Measurements from ENCODE around the gene KRTAP12-3. TPM values are rescaled to one million over a fixed set of nuclear protein-coding genes. Genes with fewer than 3 reads are reported as not detected.

KRTAP12-3 gene
- total RNA-seq, 3 donors from 2014 or later (not counting 1 experiment from before 2014, with no cell fraction given): 1.0 to 1.1 TPM; not detected in 1

DNA sequence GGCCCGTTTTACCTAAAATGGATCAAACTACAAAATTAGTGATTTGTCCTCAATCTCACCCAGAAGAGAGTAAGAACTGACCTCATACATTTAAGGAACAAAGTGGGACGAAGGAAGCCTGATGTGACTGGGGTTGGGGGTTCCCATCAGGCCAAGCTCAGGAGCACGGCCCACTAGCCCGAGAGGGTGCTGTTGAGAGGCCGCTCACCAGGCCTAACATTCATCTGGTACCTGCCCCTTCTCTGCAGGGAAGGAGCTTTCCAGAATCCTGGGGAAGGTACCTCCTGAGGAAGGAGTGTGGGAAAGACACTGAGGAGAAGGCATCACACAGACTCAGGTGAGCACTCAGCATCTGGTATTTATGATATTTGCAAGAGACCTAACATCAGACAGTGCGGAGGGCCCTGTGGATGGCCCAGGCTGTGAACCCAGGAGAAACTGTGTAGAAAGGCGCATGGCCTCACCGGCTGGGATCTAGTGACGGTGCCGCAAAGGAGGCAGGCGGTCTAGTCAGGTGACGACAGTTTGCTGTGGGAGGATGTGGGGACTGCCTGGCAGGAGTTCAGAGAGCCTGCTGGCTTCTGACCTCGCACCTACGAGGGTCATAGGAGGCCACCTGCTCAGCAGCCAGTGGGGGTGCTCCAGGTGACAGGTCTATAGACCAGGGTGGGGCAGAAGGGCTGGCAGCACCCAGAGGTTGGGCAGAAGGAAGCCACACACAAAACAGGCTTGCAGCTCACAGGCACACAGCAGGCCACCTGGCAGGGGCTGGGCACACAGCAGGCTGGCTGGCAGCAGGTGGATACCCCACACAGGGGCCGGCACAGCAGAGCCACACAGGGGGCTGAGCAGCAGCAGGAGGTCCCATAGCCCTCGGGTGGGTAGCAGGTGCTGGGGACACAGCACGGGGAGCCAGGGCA lies 3.8 kb upstream of the KRTAP12-3 start:
- 81% methylated on average over 16 of the region's 17 CpGs for WGBS (ENCODE audit: insufficient coverage)
- Mint-ChIP-seq H3K9me3 (peaks cover 2 to 10% of the 10 kb centered on the region in 2 donors), H3K36me3 (peaks cover 18% of the 10 kb centered on the region), H3K27me3 (ENCODE audit: low read depth in 2 of 2) (no peaks in the 10 kb centered on the region), H3K27ac (peak overlapping the region; percentile 57 to 70), H3K4me1 (peaks cover 43 to 45% of the 10 kb centered on the region in 2 donors), H3K4me3 (no peak overlapping the region)
- intact Hi-C loops (cut with micrococcal nuclease): no loop called here
- Histone ChIP-seq H3K27ac (ENCODE audit: low read length) (peak overlapping the region; percentile 39), H3K36me3 (ENCODE audit: control insufficient read depth, insufficient read depth, low read length) (no peaks in the 10 kb centered on the region), H3K27me3 (ENCODE audit: control insufficient read depth, insufficient read depth, low read length) (no peaks in the 10 kb centered on the region), H3K9me3 (ENCODE audit: control insufficient read depth, insufficient read depth, low read length) (peaks cover 13% of the 10 kb centered on the region), H3K4me1 (ENCODE audit: control insufficient read depth, insufficient read depth, low read length) (peaks cover 51% of the 10 kb centered on the region), H3K4me3 (ENCODE audit: low read length) (no peak overlapping the region)
- peak in 2 of 3 donors; percentile 14 to 28 for ATAC-seq
- TF ChIP-seq, protein P1, sequence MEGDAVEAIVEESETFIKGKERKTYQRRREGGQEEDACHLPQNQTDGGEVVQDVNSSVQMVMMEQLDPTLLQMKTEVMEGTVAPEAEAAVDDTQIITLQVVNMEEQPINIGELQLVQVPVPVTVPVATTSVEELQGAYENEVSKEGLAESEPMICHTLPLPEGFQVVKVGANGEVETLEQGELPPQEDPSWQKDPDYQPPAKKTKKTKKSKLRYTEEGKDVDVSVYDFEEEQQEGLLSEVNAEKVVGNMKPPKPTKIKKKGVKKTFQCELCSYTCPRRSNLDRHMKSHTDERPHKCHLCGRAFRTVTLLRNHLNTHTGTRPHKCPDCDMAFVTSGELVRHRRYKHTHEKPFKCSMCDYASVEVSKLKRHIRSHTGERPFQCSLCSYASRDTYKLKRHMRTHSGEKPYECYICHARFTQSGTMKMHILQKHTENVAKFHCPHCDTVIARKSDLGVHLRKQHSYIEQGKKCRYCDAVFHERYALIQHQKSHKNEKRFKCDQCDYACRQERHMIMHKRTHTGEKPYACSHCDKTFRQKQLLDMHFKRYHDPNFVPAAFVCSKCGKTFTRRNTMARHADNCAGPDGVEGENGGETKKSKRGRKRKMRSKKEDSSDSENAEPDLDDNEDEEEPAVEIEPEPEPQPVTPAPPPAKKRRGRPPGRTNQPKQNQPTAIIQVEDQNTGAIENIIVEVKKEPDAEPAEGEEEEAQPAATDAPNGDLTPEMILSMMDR (IDR thresholded peaks at IDR 0.05): no peak
- DNase-seq: peak in 1 of 2 donors; percentile 88

DNA sequence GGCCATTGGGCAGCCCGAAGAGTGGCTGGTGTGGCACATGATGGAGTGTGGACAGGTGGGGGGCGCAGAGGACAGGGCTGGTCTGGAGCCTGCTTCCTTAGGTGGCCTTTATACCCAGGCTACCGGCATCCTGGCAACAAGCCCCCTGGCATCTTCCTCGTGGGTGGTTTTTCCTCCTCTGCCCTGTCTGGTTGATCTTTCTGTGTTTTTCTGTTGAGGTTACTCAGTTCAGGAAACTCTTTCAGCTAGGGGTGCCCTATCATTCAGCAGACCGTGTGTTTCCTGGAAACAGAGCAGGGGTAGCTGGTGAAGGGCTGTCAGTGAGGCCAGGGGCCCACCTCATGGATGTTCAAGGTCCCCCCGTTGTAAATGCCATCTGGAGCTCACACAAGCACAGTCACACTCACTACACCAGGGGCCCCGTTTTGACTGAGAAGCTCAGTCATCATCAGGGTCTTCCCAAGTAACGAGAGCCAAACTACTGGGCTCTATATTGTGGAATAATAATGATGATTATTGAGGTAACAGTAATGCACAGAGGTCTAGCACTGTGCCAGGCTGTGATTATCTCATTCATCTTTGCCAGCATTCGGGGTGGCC lies 3.1 kb upstream of the KRTAP12-3 start, which contains the start of gene KRTAP12-4:
TSS of gene KRTAP12-4 (minus strand) at position 84 of the 600 bp plus-strand sequence. CDS start at position 39, 45 bp downstream.
- H3K27me3 ChIP-seq (ENCODE audit: control insufficient read depth, insufficient read depth, low read length): no peaks in the 10 kb centered on the region
- Mint-ChIP-seq H3K27me3 (ENCODE audit: low read depth in 2 of 2) (no peaks in the 10 kb centered on the region), H3K27ac (peak within 1 kb of the TSS; percentile 57 to 70), H3K4me3 (no peak within 1 kb of the TSS), H3K36me3 (peaks cover 18% of the 10 kb centered on the region), H3K9me3 (peaks cover 2 to 10% of the 10 kb centered on the region in 2 donors), H3K4me1 (peaks cover 51 to 52% of the 10 kb centered on the region in 2 donors)
- DNase-seq (peak in 1 of 2 donors; percentile 51), ATAC-seq (no peak)
- H3K36me3 ChIP-seq (ENCODE audit: control insufficient read depth, insufficient read depth, low read length): no peaks in the 10 kb centered on the region
- H3K4me3 ChIP-seq (ENCODE audit: low read length): no peak within 1 kb of the TSS
- TF ChIP-seq, protein P1 (IDR thresholded peaks at IDR 0.05): no peak
- peak within 1 kb of the TSS; percentile 39 for H3K27ac ChIP-seq (ENCODE audit: low read length)
- peaks cover 56% of the 10 kb centered on the region for H3K4me1 ChIP-seq (ENCODE audit: control insufficient read depth, insufficient read depth, low read length)
- intact Hi-C loops (cut with micrococcal nuclease): no loop called here
- WGBS (ENCODE audit: insufficient coverage): 55% methylated on average over 9 of the region's 9 CpGs
- peaks cover 13% of the 10 kb centered on the region for H3K9me3 ChIP-seq (ENCODE audit: control insufficient read depth, insufficient read depth, low read length)

DNA sequence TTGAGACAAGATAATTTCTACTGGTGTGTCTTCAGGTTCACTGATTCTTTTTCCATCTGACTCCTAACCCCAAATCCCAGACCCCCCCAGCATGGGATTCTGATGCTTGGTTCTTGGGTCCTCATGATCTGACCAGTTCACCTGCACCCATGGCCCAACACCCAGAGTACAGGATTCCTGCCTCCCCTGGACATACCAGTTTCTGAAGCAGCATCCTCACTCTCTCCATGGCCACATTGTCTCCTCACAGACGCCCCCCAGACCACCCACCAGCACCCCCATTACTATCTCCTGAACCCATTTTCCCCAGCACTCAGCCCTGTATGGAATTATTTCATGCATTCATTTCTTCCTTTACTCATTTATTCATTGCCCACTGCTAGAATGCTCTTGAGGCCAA lies 864 bp upstream of the KRTAP12-3 start:
- intact Hi-C loops (cut with micrococcal nuclease): loop anchor here (2.0 kb wide), 1 partner anchor 38 kb away; no protein-coding TSS in a partner anchor
- peaks cover 2 to 10% of the 10 kb centered on the region in 2 donors for H3K9me3 Mint-ChIP-seq
- no peak overlapping the region for H3K4me3 ChIP-seq (ENCODE audit: low read length)
- H3K4me3 Mint-ChIP-seq: peak overlapping the region; percentile 74
- ATAC-seq: no peak
- no peaks in the 10 kb centered on the region for H3K27me3 ChIP-seq (ENCODE audit: control insufficient read depth, insufficient read depth, low read length)
- DNase-seq: no peak
- H3K4me1 ChIP-seq (ENCODE audit: control insufficient read depth, insufficient read depth, low read length): peaks cover 57% of the 10 kb centered on the region
- WGBS (ENCODE audit: insufficient coverage): 63% methylated on average over 1 of the region's 1 CpG
- peaks cover 18% of the 10 kb centered on the region for H3K36me3 Mint-ChIP-seq
- peak overlapping the region; percentile 89 to 94 for H3K27ac Mint-ChIP-seq
- H3K27me3 Mint-ChIP-seq (ENCODE audit: low read depth in 2 of 2): peaks cover 5 to 7% of the 10 kb centered on the region in 2 donors
- H3K27ac ChIP-seq (ENCODE audit: low read length): peak overlapping the region; percentile 81
- TF ChIP-seq, protein P1 (IDR thresholded peaks at IDR 0.05): no peak
- peaks cover 13% of the 10 kb centered on the region for H3K9me3 ChIP-seq (ENCODE audit: control insufficient read depth, insufficient read depth, low read length)
- peaks cover 55 to 56% of the 10 kb centered on the region in 2 donors for H3K4me1 Mint-ChIP-seq
- no peaks in the 10 kb centered on the region for H3K36me3 ChIP-seq (ENCODE audit: control insufficient read depth, insufficient read depth, low read length)
